PFSK-1 (cell line): Measurements from ENCODE around the gene SLC24A3.

ENCODE experiments used
- POLR2AphosphoS5 ChIP-seq: IDR thresholded peaks from 2 replicates; pipeline ENCODE4 v1.6.1; 2012; ENCODE audit warnings: low read depth, mild to moderate bottlenecking, control low read depth, low read length, moderate library complexity
- REST ChIP-seq, 2 experiments: IDR thresholded peaks; 2 replicates each; pipeline versions ENCODE4 v1.6.1 to v1.8.0; 2011 to 2012; ENCODE audit warnings: low read depth in 2 of 2, low read length in 2 of 2, control low read depth in 1 of 2, inconsistent platforms in 1 of 2, mild to moderate bottlenecking in 1 of 2, moderate library complexity in 1 of 2; ENCODE audit not compliant: insufficient read depth in 1 of 2
- TAF1 ChIP-seq: IDR thresholded peaks from 2 replicates; pipeline ENCODE4 v1.6.1; 2012; ENCODE audit warnings: low read length, control low read depth, borderline replicate concordance; ENCODE audit not compliant: insufficient read depth

DNA sequence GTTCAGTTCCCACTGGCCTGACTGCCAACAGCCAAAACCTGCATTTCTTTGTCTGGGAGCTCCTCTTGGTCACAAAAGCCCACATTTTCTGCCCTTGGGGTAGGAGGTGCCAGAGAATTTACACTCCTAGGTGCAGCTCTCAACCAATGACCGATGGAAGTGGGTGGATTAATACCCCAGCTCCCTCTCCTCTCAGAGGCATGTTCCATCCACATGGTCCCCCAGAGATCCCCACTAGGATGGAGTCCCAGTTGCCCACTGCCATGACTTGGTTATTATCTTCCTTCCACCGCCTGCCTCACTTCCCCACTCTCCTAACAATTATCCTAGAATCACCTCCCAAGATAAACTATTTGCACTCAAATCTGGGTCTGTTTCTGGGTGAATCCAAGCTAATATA is 434.5 kb downstream of the SLC24A3 start:
- TF ChIP-seq TAF1 (no peak), POLR2AphosphoS5 (no peak), REST (IDR thresholded peaks at IDR 0.05; ENCODE audit: insufficient read depth in 1 of 2, low read depth in 2 of 2, low read length in 2 of 2) (no peak)
